Measurements from ENCODE around the gene SH3D19. TPM values are rescaled to one million over a fixed set of nuclear protein-coding genes. Genes with fewer than 3 reads are reported as not detected.

The SH3D19 gene
- total RNA-seq, 1 experiment from 2014 or later = 41.7 TPM

DNA sequence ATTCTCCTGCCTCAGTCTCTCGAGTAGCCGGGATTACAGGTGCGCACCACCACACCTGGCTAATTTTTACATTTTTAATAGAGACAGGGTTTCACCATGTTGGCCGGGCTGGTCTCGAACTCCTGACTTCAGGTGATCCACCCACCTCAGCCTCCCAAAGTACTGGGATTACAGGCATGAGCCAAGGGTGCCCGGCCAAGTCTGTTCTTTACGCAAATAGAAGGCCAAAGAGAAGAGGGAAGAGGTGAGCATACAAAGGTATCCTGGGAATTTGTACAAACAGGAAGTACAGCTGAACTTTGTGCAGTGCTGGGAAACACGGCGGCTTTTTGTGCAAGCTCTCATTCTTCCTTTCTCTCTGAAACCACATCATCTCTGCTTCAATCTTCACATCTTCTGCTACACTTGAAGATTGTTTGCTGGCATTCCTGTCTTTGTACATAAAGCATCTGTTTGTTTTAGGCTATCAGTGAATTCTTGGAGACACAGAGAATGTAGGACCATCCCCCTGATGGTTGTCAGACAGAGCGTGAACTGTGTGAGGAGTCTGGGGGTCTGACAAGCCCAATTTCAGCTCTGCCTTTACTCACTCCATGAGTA lies 120.4 kb downstream of the SH3D19 start:
- H3K27me3 ChIP-seq (ENCODE audit: insufficient read depth, low read depth) = no peaks in the 10 kb centered on the region
- H3F3A ChIP-seq (ENCODE audit: insufficient read depth, low read depth) = no peaks in the 10 kb centered on the region; the same call in 1 of the 2 replicates
- H3K4me3 ChIP-seq = no peak overlapping the region
- no peaks in the 10 kb centered on the region for H3K9me3 ChIP-seq (ENCODE audit: insufficient read depth, low read depth)
- POLR2A ChIA-PET (ENCODE audit: unreplicated experiment) = interaction anchor here (0.7 kb wide), 1 partner anchor 41 kb away, joined by 11 read pairs; no protein-coding TSS in a partner anchor
- no peaks in the 10 kb centered on the region for H3K4me1 ChIP-seq (replicated peaks; ENCODE audit: insufficient read depth)
- H3K27ac ChIP-seq = no peak overlapping the region
- no peak overlapping the region for H3K4me2 ChIP-seq
- no peak for TF ChIP-seq EZH2 (IDR thresholded peaks at IDR 0.05; ENCODE audit: low read depth)
- TF ChIP-seq, protein P1, sequence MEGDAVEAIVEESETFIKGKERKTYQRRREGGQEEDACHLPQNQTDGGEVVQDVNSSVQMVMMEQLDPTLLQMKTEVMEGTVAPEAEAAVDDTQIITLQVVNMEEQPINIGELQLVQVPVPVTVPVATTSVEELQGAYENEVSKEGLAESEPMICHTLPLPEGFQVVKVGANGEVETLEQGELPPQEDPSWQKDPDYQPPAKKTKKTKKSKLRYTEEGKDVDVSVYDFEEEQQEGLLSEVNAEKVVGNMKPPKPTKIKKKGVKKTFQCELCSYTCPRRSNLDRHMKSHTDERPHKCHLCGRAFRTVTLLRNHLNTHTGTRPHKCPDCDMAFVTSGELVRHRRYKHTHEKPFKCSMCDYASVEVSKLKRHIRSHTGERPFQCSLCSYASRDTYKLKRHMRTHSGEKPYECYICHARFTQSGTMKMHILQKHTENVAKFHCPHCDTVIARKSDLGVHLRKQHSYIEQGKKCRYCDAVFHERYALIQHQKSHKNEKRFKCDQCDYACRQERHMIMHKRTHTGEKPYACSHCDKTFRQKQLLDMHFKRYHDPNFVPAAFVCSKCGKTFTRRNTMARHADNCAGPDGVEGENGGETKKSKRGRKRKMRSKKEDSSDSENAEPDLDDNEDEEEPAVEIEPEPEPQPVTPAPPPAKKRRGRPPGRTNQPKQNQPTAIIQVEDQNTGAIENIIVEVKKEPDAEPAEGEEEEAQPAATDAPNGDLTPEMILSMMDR (conservative IDR thresholded peaks at IDR 0.05) = no peak
- no peak overlapping the region for H2AFZ ChIP-seq
- H3K79me2 ChIP-seq (ENCODE audit: low read depth) = no peaks in the 10 kb centered on the region
- H4K20me1 ChIP-seq (ENCODE audit: insufficient read depth) = no peaks in the 10 kb centered on the region
- intact Hi-C loops (cut with micrococcal nuclease; ENCODE audit: unreplicated experiment) = no loop called here
- BruUV-seq (replicated peaks) = no TSS peak
- no peaks in the 10 kb centered on the region for H3K36me3 ChIP-seq (ENCODE audit: low read depth)
- H3K9me2 ChIP-seq (ENCODE audit: insufficient read depth) = no peaks in the 10 kb centered on the region
- DNase-seq = no peak
- CTCF ChIA-PET = no interaction called here

DNA sequence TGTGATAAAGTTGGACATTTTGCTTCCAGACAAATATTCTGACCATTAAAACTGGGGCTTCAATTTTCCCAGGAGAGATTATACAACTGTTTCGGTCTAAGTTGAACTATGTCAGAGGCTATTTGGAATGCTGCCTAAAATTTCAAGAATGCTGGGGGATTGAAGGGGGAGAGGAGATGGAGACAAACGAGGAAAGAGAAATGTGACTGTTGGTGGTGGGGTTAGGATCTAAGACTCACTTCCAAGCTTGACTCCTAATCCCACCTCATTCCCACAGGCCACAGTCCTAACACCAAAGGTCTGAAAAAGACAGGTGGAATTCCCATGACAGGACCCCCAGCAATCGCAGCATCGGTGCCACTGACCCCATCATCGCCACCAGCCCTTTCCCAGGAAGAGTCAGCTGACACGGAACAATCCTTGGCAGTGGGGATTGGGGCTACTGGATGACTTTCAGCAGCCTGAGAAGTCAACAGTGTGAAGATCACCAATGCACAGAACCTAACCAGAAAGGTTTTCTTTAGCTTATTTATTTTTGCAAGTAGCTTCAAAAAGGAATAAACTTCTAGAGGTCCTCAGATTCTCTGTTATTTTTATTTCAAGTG lies 122.5 kb downstream of the SH3D19 start:
- TF ChIP-seq, protein P1 (conservative IDR thresholded peaks at IDR 0.05) = no peak
- TF ChIP-seq EZH2 (IDR thresholded peaks at IDR 0.05; ENCODE audit: low read depth) = no peak

DNA sequence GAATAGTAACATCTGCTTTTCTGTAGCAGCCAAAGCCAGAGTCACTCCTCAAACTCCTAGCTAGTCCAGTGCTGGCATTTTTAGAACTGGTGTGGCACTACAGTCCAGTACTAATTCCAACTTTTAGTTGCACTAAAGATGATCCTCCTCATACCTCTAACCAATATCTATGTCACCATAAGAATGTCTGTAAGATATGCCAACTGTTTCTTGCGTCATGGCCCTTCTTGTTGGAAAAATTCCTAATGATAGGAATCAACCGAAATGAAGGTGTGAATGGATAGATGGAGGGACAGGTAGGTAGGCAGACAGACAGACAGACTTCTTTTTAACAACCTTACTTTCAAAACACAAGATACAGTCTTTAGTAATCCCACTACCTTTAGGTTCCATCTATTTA lies 123.0 kb downstream of the SH3D19 start:
- no peak for DNase-seq
- no TSS peak for BruUV-seq (replicated peaks)
- no peak for TF ChIP-seq EZH2 (IDR thresholded peaks at IDR 0.05; ENCODE audit: low read depth)
- TF ChIP-seq, protein P1 (conservative IDR thresholded peaks at IDR 0.05) = no peak
- Histone ChIP-seq H3F3A (ENCODE audit: insufficient read depth, low read depth) (no peaks in the 10 kb centered on the region; the same call in 1 of the 2 replicates), H3K9me3 (ENCODE audit: insufficient read depth, low read depth) (no peaks in the 10 kb centered on the region), H3K4me3 (no peak overlapping the region), H4K20me1 (ENCODE audit: insufficient read depth) (no peaks in the 10 kb centered on the region), H3K4me1 (replicated peaks; ENCODE audit: insufficient read depth) (peaks cover 6% of the 10 kb centered on the region), H3K27ac (no peak overlapping the region), H3K36me3 (ENCODE audit: low read depth) (no peaks in the 10 kb centered on the region), H3K9me2 (ENCODE audit: insufficient read depth) (no peaks in the 10 kb centered on the region), H3K27me3 (ENCODE audit: insufficient read depth, low read depth) (no peaks in the 10 kb centered on the region), H3K4me2 (no peak overlapping the region), H2AFZ (no peak overlapping the region), H3K79me2 (ENCODE audit: low read depth) (peaks cover 3% of the 10 kb centered on the region; the same call in 1 of the 2 replicates)
- POLR2A ChIA-PET (ENCODE audit: unreplicated experiment) = no interaction called here
- CTCF ChIA-PET = no interaction called here
- intact Hi-C loops (cut with micrococcal nuclease; ENCODE audit: unreplicated experiment) = no loop called here

More for the DNA sequence above, 122.5 kb downstream of the SH3D19 start:
- Histone ChIP-seq H2AFZ (no peak overlapping the region), H3K27ac (no peak overlapping the region), H3K4me2 (no peak overlapping the region), H3K9me2 (ENCODE audit: insufficient read depth) (no peaks in the 10 kb centered on the region), H3K4me1 (replicated peaks; ENCODE audit: insufficient read depth) (no peaks in the 10 kb centered on the region; the same call in 1 of the 2 replicates), H3K4me3 (no peak overlapping the region), H3K9me3 (ENCODE audit: insufficient read depth, low read depth) (no peaks in the 10 kb centered on the region), H3K36me3 (ENCODE audit: low read depth) (no peaks in the 10 kb centered on the region), H4K20me1 (ENCODE audit: insufficient read depth) (no peaks in the 10 kb centered on the region), H3K79me2 (ENCODE audit: low read depth) (no peaks in the 10 kb centered on the region), H3F3A (ENCODE audit: insufficient read depth, low read depth) (no peaks in the 10 kb centered on the region; the same call in 1 of the 2 replicates), H3K27me3 (ENCODE audit: insufficient read depth, low read depth) (no peaks in the 10 kb centered on the region)
- ChIA-PET POLR2A (ENCODE audit: unreplicated experiment) (no interaction called here), CTCF (no interaction called here)
- intact Hi-C loops (cut with micrococcal nuclease; ENCODE audit: unreplicated experiment) = no loop called here
- BruUV-seq (replicated peaks) = no TSS peak
- DNase-seq = no peak

Measured in PC-9 (cell line).